Activated CD4-positive, alpha-beta T cell treated with anti-CD3 and anti-CD28 coated beads, Interleukin-2, amount 50 U/mL, for 1 hour (primary cell): Measurements from ENCODE around the gene TCEAL8.
A peak's percentile ranks its signal among the peaks of the same experiment; 100 is the strongest.
"Not testable (repeated sequence)": the region's sequence is repeated elsewhere in the genome, so short reads cannot be mapped to it uniquely, and the experiment has no call there.

Experiments used
- DNase-seq: peaks from one replicate; pipeline ENCODE4 v3.0.0-alpha.2; 2020

Gene TCEAL8, protein sequence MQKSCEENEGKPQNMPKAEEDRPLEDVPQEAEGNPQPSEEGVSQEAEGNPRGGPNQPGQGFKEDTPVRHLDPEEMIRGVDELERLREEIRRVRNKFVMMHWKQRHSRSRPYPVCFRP

DNA sequence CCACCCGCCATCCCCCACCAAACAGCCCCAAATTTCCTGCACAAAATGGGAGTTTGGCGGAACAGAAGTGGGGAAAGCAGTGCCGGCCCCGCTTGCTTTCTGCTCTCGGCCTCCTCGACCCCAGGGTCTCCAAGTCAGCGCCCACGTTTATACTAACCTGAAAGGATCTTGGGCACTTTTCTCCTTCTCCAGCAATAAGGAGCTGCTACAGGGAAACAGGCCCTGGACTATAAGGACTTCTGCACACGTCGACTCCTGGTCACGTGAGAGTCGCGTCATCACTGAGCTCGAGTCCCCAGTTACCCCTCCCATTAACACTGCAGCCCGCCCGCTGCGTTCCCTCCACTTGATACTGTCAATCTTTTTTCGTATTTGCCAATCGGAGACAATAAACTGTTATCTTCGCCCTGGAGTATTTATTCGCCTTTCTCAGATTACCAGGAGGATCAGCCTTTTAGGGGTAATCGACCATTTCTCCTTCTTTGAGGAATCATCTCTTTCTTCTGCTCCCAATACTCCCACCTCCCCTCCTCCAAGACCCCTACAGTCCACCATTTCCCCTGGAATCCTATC lies at the start of gene TCEAL8:
TCEAL8 (minus strand) TSS at position 235 of the 573 bp plus-strand sequence. CDS start 1,176 bp downstream, outside the sequence.
- peak; percentile 57 for DNase-seq

DNA sequence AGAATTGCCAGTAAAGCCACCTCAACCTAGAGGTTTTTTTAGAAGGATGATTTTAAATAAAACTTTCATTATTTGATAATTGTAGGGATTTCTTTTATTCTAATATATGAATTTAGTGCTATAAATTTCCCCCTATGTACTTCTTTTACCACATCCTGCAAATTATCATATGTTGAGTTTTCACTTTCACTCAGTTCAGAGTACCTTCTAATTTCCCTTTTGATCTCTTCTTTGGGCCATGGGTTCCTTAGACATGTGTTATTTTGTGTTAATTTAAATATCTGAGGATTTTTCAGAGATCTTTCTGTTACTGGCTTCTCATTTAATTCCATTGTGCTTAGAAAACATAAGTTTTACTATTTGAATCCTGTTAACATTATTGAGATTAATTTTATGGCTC lies 49.8 kb upstream of the TCEAL8 start:
- no peak for DNase-seq

DNA sequence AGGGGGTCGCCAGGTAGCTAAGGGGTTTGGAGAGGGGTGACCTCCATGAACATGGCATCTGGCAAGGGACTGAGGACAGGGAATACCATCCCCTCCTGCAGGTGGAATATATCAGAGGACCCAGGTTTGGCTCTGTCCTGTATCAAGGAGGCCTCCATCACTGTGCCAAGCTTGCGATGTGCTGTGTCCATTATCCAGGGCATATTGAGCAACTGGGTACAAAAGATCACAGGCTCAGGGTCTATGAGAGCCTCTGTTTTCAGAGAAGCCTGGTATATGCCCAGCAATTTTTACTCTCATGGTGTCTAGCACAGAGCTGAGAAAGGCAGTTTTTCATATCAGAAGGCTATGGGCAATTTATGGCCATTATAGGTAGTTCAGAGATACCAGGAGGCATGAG lies 38.2 kb upstream of the TCEAL8 start:
- no peak for DNase-seq

DNA sequence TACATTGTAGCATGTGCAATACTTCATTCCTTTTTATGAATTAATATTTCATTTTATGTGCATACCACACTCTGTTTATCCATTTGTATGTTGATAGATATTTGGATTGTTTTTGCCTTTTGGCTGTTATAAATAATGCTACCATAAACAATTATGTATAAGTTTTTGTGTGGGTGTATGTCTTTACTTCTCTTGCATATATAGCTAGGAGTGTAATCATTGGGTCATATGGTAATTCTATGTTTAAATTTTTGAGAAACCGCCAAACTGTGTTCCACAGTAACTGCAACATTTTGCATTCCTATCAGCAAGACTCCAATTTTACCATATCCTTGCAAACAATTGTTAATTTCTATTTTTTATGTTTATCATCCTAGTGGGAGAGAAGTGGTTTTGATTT lies 24.7 kb upstream of the TCEAL8 start:
- DNase-seq, result no peak

DNA sequence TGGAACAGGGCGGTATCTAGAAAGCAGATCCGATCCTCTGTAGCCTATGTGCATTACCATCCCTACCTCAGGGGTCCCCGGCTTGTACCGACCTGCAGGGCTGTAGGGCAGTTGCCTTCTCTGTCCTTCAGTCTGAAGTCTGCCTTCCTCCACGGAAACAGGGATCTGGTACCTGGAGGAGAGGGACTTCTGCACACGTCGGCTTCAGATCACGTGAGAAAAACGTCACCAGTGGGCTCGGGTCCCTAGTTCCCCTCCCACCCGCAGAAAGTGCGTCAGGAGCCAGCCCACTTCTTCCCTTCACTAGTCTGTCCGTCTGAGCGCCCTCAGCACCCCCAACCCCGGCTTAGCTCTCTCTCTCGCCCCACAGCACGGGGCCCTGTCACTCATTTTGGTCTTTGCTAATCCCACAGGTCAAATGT lies 21.6 kb upstream of the TCEAL8 start, which contains the start of gene TCEAL5:
TCEAL5 (minus strand) TSS at position 170 of the 422 bp plus-strand sequence. CDS start 2,187 bp downstream, outside the sequence.
- DNase-seq, result no peak

DNA sequence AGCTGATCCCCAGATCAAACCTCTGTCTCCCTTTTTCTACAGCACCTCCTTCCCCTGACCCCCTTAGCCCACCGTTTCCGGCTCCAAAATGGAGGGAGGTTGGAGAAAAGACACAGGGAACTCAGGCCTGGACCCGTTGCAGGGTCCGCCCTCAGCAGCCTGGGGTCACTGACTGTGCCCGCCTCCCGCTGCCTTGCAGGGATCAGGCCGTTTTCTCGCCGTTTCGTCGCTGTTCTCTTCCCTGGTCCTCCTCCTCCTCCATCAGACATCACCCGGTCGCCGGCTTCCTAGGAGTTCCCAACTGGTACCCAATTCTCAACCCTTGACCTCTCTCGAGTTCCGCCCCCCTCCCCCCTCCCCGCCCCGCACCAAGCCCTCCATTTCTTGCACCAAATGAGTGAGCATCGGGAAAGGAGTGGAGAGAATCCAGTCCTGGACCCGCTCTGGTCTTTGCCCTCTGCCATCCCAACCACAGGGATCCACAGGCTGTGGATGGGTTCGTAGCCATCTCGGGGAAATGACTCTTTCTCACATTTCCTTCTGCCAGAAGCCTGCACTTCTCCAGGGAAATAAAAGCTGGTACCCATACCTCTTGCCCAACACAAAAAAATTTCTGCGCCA lies 21.1 kb upstream of the TCEAL8 start:
- DNase-seq, result no peak

DNA sequence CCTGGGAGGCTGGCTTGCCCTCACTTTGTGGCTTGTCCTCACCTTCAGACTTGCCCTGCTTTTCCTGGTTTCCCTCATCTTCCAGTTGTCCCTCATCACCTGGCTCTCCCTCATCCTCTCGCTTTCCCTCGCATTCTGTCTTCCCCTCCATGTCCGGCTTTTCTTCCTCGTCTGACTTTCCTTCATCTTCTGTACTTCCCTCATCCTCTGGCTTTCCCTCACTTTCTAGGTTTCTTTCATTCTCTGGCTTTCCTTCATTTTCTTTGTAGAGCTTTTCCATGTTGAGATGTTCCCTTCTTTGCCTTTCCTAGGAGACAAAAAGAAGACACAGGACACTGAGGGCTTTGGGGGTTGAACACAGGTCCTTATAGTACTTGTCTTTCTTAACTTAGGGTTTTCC lies 19.3 kb upstream of the TCEAL8 start:
- no peak for DNase-seq

DNA sequence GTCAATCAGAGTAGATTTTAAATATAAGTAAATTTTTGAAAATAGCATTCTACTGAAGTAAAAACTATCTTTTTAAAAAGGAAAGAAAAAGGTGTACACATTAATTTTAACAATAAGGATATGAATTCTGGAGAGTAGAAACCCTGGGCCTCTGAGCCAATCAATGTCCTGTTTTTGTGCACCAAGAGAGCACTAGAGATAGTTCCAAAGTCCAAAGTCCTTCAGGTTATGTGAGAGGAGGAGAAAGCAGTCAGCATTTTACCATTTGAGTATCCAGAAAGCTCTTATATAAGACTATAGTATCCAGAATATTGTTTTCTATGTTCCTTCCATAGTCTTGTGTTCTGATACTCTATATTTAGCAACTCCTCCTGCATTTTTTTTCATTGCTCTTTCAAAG lies 3.3 kb upstream of the TCEAL8 start:
- no peak for DNase-seq

DNA sequence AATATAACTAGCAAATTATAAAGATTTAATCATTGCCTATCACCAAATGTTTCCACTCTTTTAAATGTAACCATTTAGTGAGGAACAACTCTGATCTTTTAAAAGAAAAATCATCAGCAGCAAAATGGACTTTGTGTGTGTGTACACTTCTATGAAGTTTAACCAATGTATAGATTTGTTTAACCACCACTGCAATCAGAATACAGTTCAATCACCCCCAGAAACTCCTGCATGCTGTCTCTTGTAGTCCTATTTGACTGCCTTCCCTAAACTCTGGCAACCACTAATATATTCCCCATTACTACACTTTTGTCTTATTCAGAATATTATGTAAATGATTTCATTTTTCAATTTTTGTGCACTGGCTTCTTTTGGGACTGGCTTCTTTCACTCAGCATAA lies 1.7 kb upstream of the TCEAL8 start:
- DNase-seq, result no peak

DNA sequence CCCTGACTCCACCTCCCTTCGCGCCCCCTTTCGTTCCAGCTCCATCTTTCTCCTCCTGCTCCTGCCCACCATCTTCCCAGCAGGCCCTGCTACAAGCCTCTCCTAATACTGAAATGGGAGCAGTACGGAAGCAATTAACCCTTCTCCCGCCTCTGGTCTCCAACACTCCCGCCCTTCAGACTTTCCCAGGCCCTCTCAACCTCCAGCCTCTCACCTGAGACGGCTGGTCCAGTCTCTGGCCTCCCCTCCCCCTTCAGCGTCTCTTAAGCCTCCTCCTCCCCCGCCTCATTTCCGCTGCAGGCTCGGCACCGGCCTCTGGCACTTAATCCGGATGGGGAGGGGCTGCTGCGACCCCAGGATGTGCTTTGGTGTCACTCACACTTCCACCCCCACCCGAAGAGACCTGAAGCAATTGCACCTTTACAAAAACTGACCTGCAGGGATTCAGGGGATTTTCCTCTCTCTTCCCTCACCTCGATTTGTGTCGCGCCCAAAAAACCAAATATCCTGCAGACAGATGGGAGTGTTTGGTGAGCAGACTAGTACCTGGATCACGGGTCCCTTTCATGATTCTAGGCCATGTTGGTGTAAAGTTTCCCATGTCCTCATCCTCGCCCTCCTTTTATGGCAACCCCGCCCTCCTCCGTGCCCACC lies 657 bp downstream of the TCEAL8 start:
- DNase-seq, result peak; percentile 2

DNA sequence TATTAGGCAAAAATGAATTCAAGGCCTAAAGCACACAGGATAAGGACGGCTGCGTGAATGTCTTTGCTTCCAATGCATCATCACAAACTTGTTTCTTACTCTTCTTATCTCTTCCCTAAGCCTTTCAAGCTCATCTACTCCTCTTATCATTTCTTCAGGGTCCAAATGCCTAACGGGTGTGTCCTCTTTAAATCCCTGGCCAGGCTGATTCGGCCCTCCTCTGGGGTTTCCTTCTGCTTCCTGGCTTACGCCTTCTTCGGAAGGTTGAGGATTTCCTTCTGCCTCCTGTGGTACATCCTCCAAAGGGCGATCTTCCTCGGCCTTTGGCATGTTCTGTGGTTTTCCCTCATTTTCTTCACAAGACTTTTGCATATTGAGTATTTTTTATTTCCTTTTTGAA lies 1.3 kb downstream of the TCEAL8 start:
- no peak for DNase-seq

DNA sequence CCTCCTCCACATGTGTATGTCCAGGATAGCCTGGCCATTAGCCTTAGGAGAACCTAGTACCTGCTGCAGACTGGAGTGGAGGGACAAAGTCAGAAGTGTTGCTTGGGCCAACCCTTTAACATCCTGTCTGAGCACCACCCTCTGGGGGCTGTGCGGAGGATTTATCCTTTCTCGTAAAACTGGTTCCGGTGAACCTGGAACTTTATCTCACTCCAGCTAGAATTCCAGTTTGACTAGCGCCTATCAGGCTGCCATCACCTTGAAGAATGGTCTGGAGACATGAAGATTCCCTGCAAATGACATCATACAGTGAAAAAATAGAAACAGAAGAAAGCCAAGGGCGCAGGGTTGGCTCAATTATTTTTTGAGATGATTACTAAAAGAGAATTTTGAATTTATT lies 4.0 kb downstream of the TCEAL8 start:
- no peak for DNase-seq

DNA sequence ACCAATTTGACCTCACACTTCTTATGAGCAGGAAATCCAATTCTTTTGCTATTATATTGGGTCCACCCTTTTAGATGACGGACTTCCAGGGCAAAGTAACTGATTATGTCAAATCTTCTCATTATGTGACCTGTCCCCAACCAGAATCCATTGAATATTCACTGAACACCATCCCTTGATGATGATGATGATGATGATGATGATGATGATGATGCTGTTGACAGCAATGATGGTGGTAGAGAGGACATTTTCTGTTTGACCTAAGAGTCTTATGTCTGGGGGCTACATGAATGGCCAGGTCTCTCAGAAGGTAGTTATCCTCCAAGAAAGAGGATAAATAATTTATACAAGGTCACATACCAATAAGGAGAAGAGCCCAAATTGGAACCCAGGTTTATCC lies 5.2 kb downstream of the TCEAL8 start:
- DNase-seq, result no peak

DNA sequence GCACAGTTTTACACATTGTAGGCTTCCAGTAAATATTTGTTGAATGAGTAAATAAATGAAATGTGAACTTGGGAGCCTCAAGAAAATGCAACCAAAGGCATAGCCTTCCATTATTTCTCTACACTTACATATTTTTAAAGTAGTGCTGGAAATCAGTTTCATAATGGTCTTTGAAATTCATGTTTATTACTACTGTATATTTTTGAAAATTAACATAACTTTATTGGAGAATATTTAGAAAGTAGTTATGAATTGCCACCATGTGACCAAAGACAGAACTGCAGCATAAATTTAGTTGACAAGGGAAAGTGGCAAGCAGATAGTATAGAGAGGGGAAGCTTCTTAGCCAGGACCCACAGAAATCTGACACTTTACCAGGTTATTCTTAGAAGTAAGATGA lies 6.4 kb downstream of the TCEAL8 start:
- no peak for DNase-seq

DNA sequence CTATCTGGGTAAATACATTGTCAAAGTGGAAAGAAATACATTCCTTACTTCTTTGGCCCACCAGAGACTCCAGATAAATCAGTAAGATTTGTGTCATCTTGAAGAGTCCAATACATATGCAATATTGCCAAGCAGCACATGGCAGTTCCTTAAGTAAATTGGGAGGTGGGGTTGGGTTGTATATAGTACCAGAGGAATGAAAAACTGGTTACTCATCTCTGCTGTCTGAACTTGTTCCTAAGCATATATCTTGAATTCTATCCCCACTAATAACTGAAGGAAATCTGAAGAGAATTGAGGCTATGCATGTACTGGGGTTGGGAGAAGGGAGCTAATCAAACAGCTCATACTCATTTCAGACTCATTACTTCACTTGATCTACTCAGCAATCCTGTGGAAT lies 14.8 kb downstream of the TCEAL8 start:
- no peak for DNase-seq

DNA sequence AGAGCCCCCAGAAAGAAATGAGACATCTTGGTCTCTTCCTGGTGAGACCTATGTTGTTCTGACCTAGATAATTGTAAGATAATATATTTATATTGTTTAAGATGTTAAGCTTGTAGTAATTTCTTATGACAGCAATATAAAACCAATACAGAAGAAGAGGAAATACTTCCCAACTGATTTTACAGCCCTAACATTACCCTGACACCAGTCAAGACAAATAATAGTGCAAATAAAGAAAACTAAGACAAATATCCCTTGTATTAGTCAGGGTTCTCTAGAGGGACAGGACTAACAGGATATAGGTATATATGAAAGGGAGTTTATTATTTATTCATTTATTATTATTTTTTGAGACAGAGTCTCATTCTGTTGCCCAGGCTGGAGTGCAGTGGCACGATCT lies 18.7 kb downstream of the TCEAL8 start:
- no peak for DNase-seq

DNA sequence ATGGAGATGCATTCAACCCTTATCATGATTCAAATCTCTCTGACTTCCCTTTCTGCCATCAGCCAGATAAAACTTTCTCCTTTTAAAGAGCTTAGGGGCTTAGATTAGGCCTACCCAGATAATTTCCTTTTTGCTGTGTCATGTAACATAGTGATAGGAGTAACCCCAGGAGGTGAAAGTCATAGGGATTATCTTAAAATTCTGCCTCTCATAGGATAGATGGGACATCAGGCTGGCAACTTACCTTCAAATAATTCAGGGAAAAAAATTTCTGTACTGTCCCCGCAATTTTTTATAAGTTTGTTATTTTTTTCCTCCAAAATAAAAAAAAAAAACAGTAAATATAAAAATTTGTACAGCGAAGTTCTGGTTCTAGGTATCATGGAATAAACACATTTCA lies 19.3 kb downstream of the TCEAL8 start:
- not testable (repeated sequence) for DNase-seq

DNA sequence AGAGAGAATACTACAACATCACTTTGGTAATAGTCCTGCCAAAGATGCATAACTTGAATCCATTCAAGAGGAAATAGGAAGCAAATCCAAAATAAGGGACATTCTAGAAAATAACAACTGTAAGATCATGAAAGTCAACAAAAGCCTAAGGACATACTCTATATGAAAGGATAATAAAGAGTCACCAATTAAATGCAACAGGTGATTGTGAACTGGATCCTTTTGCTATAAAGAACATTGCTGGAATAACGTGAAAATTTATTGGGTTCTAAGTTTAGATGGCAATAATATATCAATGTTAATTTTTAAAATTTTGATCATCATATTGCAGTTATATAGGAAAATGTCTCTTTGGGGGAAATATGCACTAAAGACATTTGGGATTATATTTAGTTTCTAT lies 20.1 kb downstream of the TCEAL8 start:
- DNase-seq, result no peak

DNA sequence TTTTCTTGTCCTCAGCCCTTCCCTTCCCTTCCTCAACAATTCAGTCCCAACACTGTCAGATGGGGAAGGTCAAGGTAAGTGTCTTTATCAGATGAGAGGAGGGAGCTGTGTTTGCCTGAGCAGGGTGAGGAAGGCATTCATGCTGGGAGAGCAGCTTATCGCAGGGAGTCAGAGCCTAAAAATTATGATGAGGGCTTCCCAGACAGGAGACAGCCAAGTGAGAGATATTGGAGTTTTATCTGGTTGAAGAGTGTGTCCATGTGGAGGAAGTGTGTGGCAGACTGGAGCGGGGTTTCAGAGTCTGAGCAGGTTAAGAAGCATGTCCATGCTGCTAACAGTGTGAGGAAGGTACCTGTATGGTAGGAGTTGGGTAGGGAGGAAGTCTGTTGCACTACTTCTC lies 21.7 kb downstream of the TCEAL8 start:
- DNase-seq, result no peak

DNA sequence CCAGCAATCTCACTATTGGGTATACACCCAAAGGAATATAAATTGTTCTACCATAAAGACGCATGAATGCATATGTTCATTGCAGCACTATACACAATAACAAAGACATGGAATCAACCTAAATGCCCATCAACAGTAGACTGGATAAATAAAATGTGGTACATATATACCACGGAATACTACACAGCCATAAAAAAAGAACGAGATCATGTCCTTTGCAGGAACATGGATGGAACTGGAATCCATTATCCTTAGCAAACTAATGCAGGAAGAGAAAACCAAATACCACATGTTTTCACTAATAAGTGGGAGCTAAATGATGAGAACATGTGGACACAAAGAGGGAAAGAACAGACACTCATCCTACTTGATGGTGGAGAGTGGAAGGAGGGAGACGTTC lies 29.0 kb downstream of the TCEAL8 start:
- not testable (repeated sequence) for DNase-seq

DNA sequence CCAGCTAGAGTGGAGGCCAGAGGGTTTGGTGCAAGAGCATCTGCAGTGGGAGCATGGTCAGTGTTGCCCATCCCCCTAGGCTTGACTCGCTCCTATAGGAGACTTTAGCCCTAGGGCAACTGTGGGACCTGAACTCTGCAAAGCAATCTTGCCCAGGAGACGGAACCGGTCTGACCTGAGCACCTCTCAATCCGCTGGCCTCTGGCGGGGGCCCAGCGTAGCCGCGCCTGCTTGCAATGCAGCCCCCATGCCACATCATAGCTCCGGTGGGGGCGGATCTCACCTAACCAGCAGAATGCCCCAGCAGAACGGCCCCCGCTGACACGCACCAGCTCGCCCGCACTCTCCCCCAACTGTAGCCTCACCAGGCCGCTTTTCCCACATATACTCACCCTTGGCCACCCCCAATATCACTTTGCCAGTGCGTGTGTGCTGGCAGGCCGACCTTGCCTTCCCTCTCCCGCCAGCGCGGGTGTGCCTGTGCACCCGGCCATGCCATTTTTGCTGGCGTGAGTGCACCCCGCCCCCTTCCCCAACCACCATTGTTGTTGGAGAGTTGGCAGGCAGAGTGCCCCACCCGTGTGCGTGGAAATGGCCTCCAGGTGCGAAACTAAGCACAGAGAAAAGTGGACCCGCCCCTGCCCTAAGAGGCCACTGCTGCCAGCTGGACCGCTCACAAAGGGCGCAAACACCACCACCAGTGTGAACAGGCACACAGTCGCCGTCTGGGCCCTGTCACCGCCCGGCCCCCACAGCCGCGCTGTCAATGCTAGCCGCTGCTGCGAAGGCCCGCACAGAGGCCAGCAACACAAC lies 34.2 kb downstream of the TCEAL8 start:
- no peak for DNase-seq

DNA sequence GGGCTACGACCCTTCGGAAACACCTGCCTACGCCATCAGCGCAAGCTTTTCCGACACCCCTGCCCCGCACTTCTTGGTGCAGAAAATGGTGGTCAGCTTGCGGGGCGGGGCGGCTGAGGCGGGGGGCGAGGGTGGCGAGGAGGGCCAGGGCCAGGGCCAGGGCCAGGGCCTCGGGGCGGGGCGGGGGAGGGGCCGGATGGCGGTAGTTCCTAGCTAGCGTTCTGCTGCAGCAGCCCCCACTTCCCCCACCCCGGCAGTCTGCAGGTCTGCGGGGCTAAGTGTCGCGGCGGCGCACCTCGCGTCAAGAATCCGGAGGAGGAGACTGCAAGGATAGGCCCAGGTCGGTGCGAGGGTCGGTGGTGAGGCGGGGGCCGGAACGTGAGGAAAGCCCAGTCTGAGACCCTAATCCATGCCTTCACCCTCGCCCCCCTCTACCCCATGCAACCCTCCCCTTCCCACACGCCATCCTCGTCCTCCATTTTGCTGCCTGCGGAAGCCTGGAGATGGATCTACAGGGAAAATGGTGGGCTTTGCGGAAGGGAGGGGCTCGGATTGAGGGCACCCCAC lies 39.4 kb downstream of the TCEAL8 start:
- peak; percentile 25 for DNase-seq

DNA sequence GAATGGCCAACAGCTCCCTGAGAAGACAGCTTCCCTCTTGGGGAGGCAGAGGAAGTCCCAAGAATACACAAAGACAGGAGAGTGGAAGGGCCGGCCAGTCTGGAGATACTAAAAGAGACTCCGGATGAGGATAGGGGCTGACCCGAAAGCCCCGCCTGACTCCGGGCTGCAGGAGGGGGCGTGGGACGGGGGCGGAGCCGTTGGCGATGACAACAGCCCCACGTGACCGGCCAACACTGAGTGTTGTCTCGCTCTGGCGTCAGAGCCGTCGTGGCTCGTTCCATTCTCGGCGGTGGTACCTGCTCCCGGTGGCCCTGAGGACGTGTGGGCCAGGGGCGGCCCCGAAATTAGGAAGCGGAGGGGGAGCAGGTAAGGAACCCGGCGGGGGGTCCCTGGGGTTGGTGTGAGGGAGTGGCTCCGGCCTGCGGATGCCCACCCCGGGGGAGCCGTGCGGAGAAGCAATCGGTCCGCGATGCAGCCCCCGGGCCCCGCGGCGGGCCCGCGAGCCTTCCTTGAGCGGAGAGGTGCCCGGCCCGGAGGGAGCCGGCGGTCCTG lies 40.0 kb downstream of the TCEAL8 start, which contains the start of gene BEX4:
BEX4 (plus strand) TSS at position 239 of the 555 bp plus-strand sequence. CDS start 1,046 bp downstream, outside the sequence.
- DNase-seq, result peak; percentile 79
